ENCODE measurements around the gene SLC18A2.
"Not testable (repeated sequence)": the region's sequence is repeated elsewhere in the genome, so short reads cannot be mapped to it uniquely, and the experiment has no call there.

The SLC18A2 gene

GRCh38 chr10:117262903-117263293 is 22.0 kb downstream of the SLC18A2 start:
- no peak for DNase-seq (ENCODE audit: low read depth in 2 of 2)

DNA sequence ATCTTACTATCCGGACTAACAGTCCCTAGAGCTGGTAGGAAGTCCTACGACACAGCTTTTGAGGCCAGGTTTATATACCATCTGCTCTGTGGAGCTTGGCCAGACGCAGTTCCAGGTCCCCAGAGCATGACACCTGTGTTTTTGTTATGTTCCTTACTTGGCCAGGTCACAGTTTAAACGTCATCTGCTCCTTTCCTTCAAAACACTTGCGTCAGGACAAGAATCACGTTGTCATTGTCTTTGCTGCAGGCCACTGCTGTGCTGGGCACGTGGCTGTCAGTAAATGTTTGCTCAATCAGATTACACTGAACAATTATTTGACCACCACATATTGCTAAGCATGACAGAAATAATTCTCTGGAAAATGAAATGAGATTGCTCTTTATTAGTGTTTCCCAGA is 23.9 kb downstream of the SLC18A2 start:
- DNase-seq (ENCODE audit: low read depth in 2 of 2), result no peak

DNA sequence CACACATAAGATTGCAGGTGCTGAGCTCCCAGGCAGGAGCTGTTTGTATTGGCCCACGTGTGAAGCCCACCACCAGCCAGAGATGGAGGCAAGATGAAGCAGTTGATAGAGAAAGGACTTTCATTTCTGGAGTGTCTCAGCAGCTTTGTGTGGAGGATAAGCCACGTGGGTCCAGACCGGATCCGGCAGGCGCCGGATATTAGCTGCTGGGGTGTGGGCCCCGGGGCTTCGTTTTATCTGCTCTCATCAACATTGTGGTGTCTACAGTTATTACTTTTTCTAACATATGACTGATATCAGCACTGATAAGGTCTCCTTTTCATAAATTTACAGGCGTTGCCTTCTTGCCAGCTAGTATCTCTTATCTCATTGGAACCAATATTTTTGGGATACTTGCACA is 25.5 kb downstream of the SLC18A2 start:
- DNase-seq (ENCODE audit: low read depth in 2 of 2), result no peak

GRCh38 chr10:117266812-117267211 is 25.9 kb downstream of the SLC18A2 start:
- DNase-seq (ENCODE audit: low read depth in 2 of 2), result no peak

DNA sequence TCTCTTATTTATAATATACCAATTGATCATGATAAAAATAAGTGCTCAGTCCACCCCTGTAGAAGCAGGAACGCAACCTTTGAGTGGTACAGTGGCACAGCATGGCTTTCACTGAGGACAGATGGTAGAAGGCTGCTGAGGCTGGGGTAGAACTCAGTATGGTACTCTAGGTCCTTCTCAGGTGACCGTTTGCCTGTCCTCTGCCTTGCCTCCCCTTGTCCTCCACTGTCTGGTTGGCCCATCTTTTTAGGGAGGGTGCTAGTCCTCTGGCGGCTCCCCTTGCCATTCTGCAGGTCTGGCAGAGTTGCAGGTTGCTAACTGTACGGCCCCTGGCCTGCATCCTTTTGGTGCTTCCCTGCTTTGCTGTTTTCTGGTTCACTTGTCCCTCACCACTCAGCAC is 27.3 kb downstream of the SLC18A2 start:
- no peak for DNase-seq (ENCODE audit: low read depth in 2 of 2)

GRCh38 chr10:117268907-117269306 is 28.0 kb downstream of the SLC18A2 start:
- no peak for DNase-seq (ENCODE audit: low read depth in 2 of 2)

GRCh38 chr10:117271427-117271826 is 30.5 kb downstream of the SLC18A2 start:
- DNase-seq (ENCODE audit: low read depth in 2 of 2), result no peak

- no peak for DNase-seq (ENCODE audit: low read depth in 2 of 2)
Measured at GRCh38 chr10:117272195-117273076, 31.5 kb downstream of the SLC18A2 start.

- no peak for DNase-seq (ENCODE audit: low read depth in 2 of 2)
Measured at GRCh38 chr10:117273980-117274379, 33.1 kb downstream of the SLC18A2 start.

GRCh38 chr10:117274509-117274908 is 33.6 kb downstream of the SLC18A2 start:
- no peak for DNase-seq (ENCODE audit: low read depth in 2 of 2)

DNA sequence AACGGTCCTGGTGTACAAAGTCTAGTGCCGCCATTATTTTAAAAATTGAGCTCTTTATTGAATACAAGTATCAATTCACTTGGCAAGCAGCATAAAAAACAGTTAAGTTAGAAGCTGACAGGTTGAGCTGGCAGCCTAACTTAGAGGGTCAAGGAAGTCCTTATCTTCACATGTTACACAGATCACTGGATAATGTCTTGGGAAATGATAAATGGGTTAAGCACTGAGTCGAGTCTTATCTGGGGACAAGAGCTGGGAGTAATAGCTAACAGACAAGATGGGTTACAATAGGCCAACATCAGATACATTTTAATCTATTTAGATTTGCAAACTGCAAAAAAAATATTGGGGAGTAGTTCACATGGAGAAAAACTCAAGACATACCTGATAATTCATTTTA is 34.2 kb downstream of the SLC18A2 start:
- DNase-seq (ENCODE audit: low read depth in 2 of 2), result no peak

- no peak for DNase-seq (ENCODE audit: low read depth in 2 of 2)
Measured at GRCh38 chr10:117277675-117278074, 36.8 kb downstream of the SLC18A2 start.

DNA sequence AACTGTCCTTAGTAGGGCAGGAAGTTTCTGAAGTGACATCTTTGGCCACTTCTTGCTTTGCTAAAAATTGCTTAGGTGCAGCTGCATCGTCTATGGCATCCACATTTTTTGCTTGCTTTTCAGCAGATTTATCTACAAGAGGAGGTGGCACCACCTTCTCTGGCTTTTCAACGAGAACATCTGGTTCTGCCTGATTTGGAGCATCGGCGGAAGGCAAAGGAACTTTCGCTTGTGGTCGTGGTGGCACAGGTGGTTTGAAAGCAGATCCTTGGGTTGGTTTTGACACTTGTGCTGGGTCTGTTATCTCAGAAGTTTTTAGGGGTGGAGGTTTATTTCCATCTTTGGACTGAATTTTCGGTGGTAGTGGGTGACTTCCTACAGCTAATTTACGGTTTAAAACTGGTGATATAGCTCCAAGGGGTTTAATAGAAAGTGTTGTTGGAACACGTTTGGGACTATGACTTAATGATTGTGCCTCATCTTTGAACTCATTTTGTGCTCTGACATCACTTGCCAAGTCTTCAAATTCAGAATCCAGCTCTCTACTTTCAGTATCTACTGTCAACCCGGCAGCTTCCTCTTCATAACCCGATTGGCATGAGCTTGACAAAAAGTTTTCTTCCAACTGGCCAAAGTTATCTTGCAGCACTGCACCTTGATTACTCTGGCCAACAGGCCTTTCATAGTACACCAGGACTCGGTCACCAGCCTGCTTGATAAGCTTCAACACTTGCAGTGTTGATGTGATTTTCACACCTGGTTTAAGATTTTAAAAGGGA is 44.0 kb downstream of the SLC18A2 start:
- no peak for DNase-seq (ENCODE audit: low read depth in 2 of 2)

- not testable (repeated sequence) for DNase-seq (ENCODE audit: low read depth in 2 of 2)
Measured at GRCh38 chr10:117290872-117291271, 50.0 kb downstream of the SLC18A2 start.

DNA sequence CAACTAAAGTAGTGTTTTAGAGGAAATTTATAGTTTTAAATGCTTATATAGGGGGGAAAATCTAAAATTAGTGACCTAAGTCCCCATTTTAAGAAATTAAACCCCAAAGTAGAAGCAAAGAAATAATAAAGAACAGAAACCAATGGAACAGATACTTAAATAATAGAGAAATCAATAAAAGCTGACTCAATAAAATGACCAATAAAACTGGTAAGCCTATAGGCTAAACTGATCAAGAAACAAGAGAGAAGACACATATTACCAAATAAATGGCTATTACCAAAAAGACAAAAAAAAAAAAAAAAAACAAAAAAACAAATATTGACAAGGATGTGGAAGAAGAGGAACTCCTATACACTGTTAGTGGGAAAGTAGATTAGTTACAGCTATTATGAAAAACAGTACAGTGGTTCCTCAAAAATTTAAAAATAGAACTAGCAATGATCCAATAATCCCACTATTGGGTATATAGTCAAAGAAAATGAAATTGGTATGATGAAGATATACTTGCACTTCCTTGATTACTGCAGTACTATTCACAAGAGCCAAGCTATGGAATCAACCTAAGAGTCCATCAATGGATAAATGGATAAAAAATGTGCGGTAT is 53.2 kb downstream of the SLC18A2 start:
- no peak for DNase-seq (ENCODE audit: low read depth in 2 of 2)

DNA sequence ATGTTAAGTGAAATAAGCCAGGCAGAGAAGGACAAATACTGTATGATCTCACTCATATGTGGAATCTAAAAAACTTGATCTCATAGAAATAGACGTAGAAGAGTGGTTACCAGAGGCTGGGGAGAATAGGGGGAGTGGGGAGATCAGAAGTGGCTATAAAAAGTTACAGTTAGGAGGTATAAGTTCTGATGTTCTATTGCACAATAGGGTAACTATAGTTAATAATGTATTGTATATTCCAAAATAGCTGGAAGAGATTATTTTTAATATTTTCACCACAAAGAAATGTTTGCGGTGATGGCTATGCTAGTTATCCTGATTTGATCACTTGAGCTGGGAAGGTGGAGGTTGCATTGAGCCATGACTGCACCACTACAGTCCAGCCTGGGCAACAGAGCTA is 53.8 kb downstream of the SLC18A2 start:
- no peak for DNase-seq (ENCODE audit: low read depth in 2 of 2)

GRCh38 chr10:117298219-117298618 is 57.3 kb downstream of the SLC18A2 start:
- DNase-seq (ENCODE audit: low read depth in 2 of 2), result no peak

DNA sequence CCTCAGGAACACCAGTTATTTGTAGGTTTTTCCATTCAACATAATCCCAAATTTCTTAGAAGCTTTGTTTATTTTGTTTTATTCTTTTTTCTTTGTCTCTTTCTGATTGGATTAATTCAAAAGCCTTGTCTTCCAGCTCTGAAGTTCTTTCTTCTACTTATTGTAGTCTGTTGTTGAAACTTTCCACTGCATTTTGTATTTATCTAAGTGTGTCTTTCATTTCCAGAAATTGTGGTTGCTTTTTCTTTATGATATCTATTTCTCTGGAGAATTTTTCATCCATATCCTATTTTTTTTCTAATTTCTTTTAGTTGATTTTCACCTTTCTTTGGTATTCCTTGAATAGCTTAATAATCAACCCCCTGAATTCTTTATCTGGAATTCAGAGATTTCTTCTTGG is 58.5 kb downstream of the SLC18A2 start:
- no peak for DNase-seq (ENCODE audit: low read depth in 2 of 2)

- no peak for DNase-seq (ENCODE audit: low read depth in 2 of 2)
Measured at GRCh38 chr10:117300671-117301070, 59.8 kb downstream of the SLC18A2 start.

GRCh38 chr10:117303451-117303850 is 62.5 kb downstream of the SLC18A2 start:
- DNase-seq (ENCODE audit: low read depth in 2 of 2), result not testable (repeated sequence)

- DNase-seq (ENCODE audit: low read depth in 2 of 2), result no peak
Measured at GRCh38 chr10:117306674-117307073, 65.8 kb downstream of the SLC18A2 start.

- DNase-seq (ENCODE audit: low read depth in 2 of 2), result no peak
Measured at GRCh38 chr10:117311261-117311660, 70.3 kb downstream of the SLC18A2 start.

GRCh38 chr10:117312430-117312829 is 71.5 kb downstream of the SLC18A2 start:
- no peak for DNase-seq (ENCODE audit: low read depth in 2 of 2)

All from stimulated activated CD8-positive, alpha-beta memory T cell treated with anti-CD3 and anti-CD28 coated beads, Interleukin-15, amount 100 ng/mL, for 4 hours (primary cell).